SU-DHL-6 (cell line): Measurements from ENCODE around the gene SH2D1A.

Source experiments
- CTCF ChIP-seq: fragments of 200-600 bp; sonication (generic); IDR thresholded peaks from one replicate; pipeline ENCODE4 v1.5.1; 2017; ENCODE audit warnings: antibody characterized with exemption, mild to moderate bottlenecking, low read length, moderate library complexity; ENCODE audit not compliant: insufficient read depth, poor library complexity, severe bottlenecking
- EZH2phosphoT487 ChIP-seq: fragments of 200-600 bp; sonication (generic), shearing (Covaris generic); conservative IDR thresholded peaks from 2 replicates; pipeline ENCODE4 v1.6.1; 2018; ENCODE audit warnings: mild to moderate bottlenecking, antibody characterized with exemption, low read length, moderate library complexity, mixed read lengths

- no peak for TF ChIP-seq CTCF
- TF ChIP-seq EZH2phosphoT487 = no peak
These were observed 67.9 kb downstream of the SH2D1A start for GRCh38 chrX:124414281-124414680.
